ENCODE results near the gene CDK8.

Gene CDK8

GRCh38 chr13:26436914-26437313 lies 183.0 kb downstream of the CDK8 start:
- DNase-seq: no peak
- no peak overlapping the region for H3K4me3 ChIP-seq (ENCODE audit: low read depth, low read length)
- H3K36me3 ChIP-seq (replicated peaks): no peaks in the 10 kb centered on the region
- no peak for TF ChIP-seq CTCF (IDR thresholded peaks at IDR 0.05; ENCODE audit: low read depth, low read length, missing control alignments)
- in situ Hi-C loops (cut with HindIII; ENCODE audit: low pct_ligation_motif_present, low sequenced_read_pairs): no loop called here
- no peak overlapping the region for H3K27ac ChIP-seq
- no peaks in the 10 kb centered on the region for H3K27me3 ChIP-seq (replicated peaks)

- H3K36me3 ChIP-seq (replicated peaks): no peaks in the 10 kb centered on the region
- in situ Hi-C loops (cut with HindIII; ENCODE audit: low pct_ligation_motif_present, low sequenced_read_pairs): no loop called here
- no peak overlapping the region for H3K27ac ChIP-seq
- TF ChIP-seq CTCF (IDR thresholded peaks at IDR 0.05; ENCODE audit: low read depth, low read length, missing control alignments): no peak
- no peaks in the 10 kb centered on the region for H3K27me3 ChIP-seq (replicated peaks)
- no peak overlapping the region for H3K4me3 ChIP-seq (ENCODE audit: low read depth, low read length)
- DNase-seq: no peak
Measured at GRCh38 chr13:26440111-26440510, 186.2 kb downstream of the CDK8 start.

- no peak for TF ChIP-seq CTCF (IDR thresholded peaks at IDR 0.05; ENCODE audit: low read depth, low read length, missing control alignments)
- no peaks in the 10 kb centered on the region for H3K27me3 ChIP-seq (replicated peaks)
- in situ Hi-C loops (cut with HindIII; ENCODE audit: low pct_ligation_motif_present, low sequenced_read_pairs): no loop called here
Measured at GRCh38 chr13:26441476-26441875, 187.5 kb downstream of the CDK8 start.

GRCh38 chr13:26442541-26442940 lies 188.6 kb downstream of the CDK8 start:
- TF ChIP-seq CTCF (IDR thresholded peaks at IDR 0.05; ENCODE audit: low read depth, low read length, missing control alignments): no peak
- DNase-seq: no peak
- H3K4me3 ChIP-seq (ENCODE audit: low read depth, low read length): no peak overlapping the region
- in situ Hi-C loops (cut with HindIII; ENCODE audit: low pct_ligation_motif_present, low sequenced_read_pairs): no loop called here
- H3K27ac ChIP-seq: no peak overlapping the region
- no peaks in the 10 kb centered on the region for H3K36me3 ChIP-seq (replicated peaks)
- no peaks in the 10 kb centered on the region for H3K27me3 ChIP-seq (replicated peaks)

More at GRCh38 chr13:26441476-26441875, 187.5 kb downstream of the CDK8 start:
- no peaks in the 10 kb centered on the region for H3K36me3 ChIP-seq (replicated peaks)
- no peak for DNase-seq
- no peak overlapping the region for H3K27ac ChIP-seq
- H3K4me3 ChIP-seq (ENCODE audit: low read depth, low read length): no peak overlapping the region

- no peak for TF ChIP-seq CTCF (IDR thresholded peaks at IDR 0.05; ENCODE audit: low read depth, low read length, missing control alignments)
- no peak overlapping the region for H3K4me3 ChIP-seq (ENCODE audit: low read depth, low read length)
- in situ Hi-C loops (cut with HindIII; ENCODE audit: low pct_ligation_motif_present, low sequenced_read_pairs): no loop called here
- DNase-seq: no peak
- H3K36me3 ChIP-seq (replicated peaks): no peaks in the 10 kb centered on the region
- no peaks in the 10 kb centered on the region for H3K27me3 ChIP-seq (replicated peaks)
- no peak overlapping the region for H3K27ac ChIP-seq
Measured at GRCh38 chr13:26445092-26445491, 191.2 kb downstream of the CDK8 start.

GRCh38 chr13:26446751-26447150 lies 192.8 kb downstream of the CDK8 start:
- Histone ChIP-seq H3K27ac (no peak overlapping the region), H3K4me3 (ENCODE audit: low read depth, low read length) (no peak overlapping the region), H3K36me3 (replicated peaks) (no peaks in the 10 kb centered on the region), H3K27me3 (replicated peaks) (no peaks in the 10 kb centered on the region)
- in situ Hi-C loops (cut with HindIII; ENCODE audit: low pct_ligation_motif_present, low sequenced_read_pairs): no loop called here
- TF ChIP-seq CTCF (IDR thresholded peaks at IDR 0.05; ENCODE audit: low read depth, low read length, missing control alignments): no peak
- DNase-seq: no peak
